GM11168 (cell line): ENCODE results near the gene CYLD.

Source experiments
- in situ Hi-C: fragments of 300-500 bp; cut with MboI; formaldehyde crosslinking; loops from one replicate; pipeline ENCODE4 v1.12.0; 2022; ENCODE audit warnings: low sequenced_read_pairs; ENCODE audit not compliant: unreplicated experiment

CYLD gene

GRCh38 chr16:50774960-50775359 is 33.1 kb downstream of the CYLD start:
- in situ Hi-C loops, result no loop called here

GRCh38 chr16:50776037-50776436 is 34.2 kb downstream of the CYLD start:
- in situ Hi-C loops, result no loop called here

GRCh38 chr16:50778284-50779163 is 36.6 kb downstream of the CYLD start:
- in situ Hi-C loops, result no loop called here

DNA sequence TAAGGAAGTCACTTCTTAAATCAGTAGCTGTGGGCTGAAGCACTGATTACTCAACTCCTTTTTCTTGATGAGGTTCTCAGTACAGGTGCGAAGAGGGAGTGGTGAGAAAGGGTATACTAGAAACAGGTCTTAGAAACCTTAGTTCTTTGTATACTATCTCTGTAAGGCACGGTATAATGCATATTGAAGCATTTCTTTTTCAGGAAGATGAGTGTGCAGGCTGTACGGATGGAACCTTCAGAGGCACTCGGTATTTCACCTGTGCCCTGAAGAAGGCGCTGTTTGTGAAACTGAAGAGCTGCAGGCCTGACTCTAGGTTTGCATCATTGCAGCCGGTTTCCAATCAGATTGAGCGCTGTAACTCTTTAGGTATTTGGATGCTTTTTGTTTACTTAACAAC is 39.2 kb downstream of the CYLD start:
- in situ Hi-C loops, result no loop called here

GRCh38 chr16:50781518-50781917 is 39.6 kb downstream of the CYLD start:
- in situ Hi-C loops, result no loop called here

DNA sequence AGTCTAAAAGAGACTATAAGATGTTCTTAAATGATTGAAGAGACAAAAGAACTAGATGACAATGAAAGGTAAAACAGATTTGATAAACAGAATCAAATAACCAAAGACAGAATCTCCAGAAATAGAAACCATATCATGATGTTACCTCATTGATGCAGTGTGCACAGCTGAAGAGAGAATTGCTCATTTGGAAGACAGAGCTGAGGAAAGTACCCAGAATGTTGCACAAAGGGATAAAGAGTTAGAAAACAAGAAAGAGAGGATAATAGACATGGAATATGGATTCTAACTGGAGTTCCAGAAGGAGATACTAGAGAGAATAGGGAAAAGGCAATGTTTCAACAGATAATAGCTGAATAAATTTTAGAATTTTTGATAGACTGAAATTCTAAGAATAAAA is 47.9 kb downstream of the CYLD start:
- in situ Hi-C loops, result no loop called here

GRCh38 chr16:50791522-50791921 is 49.6 kb downstream of the CYLD start:
- in situ Hi-C loops, result no loop called here

DNA sequence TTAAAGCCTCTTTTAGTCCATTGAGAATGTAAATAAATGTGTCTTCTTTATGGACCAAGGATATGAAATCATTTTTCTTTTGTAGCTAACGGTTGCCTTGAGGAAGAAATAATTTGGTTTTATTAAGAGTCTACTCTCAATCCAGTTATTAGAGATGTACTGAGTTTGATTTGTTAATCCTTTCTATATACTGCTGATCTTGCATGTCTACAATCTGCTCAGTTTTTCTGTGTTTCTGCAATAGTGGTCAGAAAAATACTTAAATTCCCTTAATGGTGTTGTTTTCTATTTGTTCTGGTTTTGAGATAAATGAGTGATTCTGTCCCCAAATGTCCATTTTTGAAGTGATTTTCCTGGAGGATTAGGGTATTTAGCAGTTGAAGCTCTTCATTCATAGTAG is 54.9 kb downstream of the CYLD start:
- in situ Hi-C loops, result no loop called here

DNA sequence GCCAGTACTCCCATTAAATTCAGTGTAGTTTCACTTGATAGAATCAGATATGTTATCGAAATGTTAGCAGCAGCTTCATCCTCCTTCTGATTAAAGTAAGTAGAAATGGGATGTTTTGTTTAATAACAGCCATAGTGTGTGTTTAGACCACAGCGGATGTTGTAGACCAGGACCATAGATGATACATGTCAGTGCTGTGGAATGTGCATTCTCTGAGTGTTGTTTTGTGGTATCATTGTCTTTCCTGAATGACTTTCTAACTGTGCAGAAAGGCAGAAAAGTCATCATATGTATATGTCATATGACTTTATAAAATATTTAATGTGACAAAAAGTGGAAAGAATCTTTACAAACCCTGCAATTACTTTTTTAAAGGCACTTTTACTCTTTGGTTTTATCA is 55.6 kb downstream of the CYLD start:
- in situ Hi-C loops, result no loop called here

DNA sequence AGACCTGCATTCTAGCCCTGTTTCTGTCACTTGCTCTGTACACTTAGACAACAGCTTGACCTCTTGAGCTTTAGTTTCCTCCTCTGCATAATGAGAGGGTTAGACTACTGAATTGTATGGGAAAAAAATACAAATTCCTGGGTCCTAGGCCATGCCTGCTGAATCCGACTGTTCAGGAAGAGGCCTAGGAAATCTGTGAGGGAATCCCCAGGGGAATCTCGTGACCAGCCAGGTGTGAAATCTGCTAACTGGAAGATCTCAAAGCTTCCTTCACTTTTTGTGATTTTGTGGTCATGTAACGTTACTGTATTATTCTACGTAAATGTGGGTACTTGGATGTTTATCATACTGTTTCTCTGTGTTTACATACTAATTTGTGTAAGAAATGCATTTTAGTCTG is 58.2 kb downstream of the CYLD start:
- in situ Hi-C loops, result loop anchor here (10.0 kb wide), 1 partner anchor 135 kb away; no protein-coding TSS in a partner anchor

DNA sequence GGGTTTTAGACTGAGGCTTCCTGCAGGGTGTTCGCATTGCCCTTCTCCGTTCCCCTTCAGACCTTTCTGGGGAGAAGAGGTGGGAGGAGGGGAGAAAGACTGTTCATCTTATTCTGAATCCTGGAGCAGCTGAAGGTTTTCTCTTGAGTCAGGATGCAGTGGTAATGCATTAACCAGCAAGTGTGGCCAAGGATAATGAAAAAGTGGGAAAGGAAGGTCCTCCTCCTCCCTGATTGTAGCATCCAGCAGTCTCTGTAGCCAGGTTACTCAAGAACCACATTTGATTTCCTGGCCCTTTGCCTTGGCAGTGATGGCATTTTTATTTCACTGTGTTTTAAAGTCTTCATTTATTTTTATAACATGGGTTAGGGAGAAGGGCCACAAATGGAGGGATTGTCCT is 59.1 kb downstream of the CYLD start:
- in situ Hi-C loops, result loop anchor here (10.0 kb wide), 1 partner anchor 136 kb away; no protein-coding TSS in a partner anchor

DNA sequence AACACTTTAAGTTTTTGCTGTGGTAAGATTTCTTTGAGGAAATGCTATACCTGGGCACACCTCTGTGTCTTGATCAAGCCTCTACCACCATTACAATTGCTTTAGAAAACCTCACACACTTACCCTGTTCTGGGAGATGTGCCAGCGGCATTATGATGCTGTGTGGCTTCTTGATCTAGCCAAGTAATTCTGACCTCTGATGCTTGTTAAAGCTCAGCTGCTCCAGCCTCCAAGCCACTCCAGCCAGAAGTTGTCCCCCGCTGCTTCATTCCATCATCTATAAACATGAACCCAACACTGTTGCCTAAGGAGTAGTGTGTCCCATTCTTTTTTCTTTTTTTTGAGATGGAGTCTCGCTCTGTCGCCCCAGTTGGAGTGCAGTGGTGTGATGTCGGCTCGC is 60.1 kb downstream of the CYLD start:
- in situ Hi-C loops, result loop anchor here (10.0 kb wide), 1 partner anchor 137 kb away; no protein-coding TSS in a partner anchor

GRCh38 chr16:50802961-50803360 is 61.1 kb downstream of the CYLD start:
- in situ Hi-C loops, result loop anchor here (10.0 kb wide), 1 partner anchor 138 kb away; no protein-coding TSS in a partner anchor

- in situ Hi-C loops, result loop anchor here (10.0 kb wide), 1 partner anchor 140 kb away; no protein-coding TSS in a partner anchor
Measured at GRCh38 chr16:50804290-50804907, 62.5 kb downstream of the CYLD start.

DNA sequence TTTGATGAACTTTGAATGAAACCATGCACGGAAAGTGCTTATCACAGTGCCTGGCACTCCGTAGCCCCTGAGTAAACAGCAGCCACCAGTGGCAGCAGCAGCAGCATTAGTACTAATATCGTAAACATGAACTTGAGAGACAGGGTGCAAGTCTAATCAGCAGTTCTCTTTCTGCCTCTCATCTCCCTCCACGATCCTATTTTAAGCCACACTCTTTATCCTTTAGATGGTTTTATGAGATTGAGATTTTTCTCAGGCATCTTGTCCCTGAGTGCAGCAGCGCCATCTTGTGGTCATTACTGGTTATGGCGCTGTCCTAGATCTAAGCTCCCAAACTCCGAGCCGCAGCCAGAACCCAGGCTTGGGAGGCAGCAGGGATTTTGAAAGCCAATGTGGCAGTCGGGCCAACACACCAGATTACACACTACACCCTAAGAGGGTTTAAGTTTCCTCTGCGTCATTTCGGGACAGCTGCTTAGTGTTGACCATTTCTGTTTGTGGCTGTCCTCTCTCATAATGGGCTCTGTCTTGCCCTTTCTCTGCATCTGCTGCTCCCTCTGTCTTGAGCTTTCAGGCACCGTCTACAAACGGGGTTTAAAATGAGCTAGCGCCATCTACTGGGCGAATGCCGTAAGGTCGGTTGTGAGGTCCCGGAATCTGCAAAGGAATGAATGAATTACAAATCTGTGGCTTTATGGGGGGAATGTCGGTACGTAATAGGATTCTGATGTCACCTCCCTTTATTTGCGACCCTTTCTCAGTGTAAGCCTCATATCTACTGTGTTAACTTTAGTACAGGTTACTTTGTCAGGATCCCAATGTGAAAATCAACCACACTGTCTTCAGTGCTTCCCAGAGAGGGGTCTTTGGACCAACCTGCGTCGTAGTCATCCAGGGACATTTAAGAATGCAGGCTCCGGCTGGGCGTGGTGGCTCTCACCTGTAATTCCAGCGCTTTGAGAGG is 64.5 kb downstream of the CYLD start:
- in situ Hi-C loops, result loop anchor here (10.0 kb wide), 1 partner anchor 142 kb away; no protein-coding TSS in a partner anchor

DNA sequence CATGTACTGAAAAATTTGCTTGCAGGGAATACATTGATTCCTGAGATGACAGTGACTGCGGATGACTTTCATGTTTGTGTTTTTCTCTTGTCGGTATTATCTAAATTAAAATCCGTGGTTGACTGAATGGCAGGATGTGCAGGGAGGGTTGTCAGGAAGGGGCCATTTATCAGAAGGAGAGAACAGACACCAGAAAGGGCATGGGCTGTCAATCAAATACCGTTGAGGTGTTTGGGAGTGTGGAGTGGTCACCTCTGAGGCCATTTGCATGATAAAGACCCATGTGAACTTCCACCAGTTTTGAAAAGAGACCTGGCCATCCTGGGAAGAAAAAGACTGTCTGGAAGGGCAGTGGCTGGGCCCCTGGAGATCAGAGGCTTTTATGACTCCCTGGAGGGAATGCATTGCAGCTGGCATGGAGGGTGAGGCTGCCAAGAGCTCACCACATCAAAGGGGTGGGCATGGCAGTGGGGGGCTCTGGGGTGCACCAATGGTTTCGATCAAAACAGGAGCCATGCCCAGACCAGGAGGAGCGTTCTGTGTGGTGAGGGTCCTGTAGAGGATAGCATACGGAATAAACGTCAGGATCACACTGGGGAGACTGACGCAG is 67.1 kb downstream of the CYLD start:
- in situ Hi-C loops, result loop anchor here (10.0 kb wide), 1 partner anchor 144 kb away; no protein-coding TSS in a partner anchor

- in situ Hi-C loops, result loop anchor here (10.0 kb wide), 1 partner anchor 145 kb away; no protein-coding TSS in a partner anchor
Measured at GRCh38 chr16:50809561-50809960, 67.7 kb downstream of the CYLD start.

DNA sequence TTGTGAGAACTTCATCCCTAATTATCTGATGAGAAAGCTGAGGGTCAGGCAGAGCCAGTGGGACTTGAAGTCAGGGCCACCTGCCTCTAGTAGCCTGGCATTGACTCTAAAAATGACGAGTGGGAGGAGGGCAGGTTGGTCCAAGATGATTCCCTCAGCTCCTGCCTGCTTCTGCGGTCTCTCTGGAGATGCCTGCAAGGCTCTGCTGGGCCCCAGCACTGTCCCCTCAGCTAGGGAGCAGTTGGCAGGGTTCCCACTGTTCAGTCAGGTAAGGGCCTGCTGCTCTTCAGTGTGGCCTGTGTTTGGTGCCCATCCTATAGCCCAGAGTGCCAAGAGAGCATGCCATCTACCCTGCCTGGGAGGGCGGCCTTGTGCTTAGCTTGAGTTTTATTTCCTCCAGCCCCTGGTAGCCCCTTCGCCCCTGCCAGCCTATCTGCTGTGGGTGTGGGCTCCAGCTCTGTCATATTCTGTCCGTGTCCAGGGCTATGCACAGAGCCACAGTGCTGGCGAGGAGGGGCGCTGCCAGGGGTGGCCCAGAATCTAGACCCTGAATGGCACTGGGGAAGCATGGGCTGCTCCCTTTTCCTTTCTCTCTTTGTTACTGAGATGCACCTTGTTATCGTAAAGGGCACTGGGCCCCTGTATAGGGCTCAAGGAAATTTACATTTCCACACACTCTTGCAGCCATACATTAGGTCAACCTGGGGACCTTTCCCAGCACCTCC is 68.5 kb downstream of the CYLD start:
- in situ Hi-C loops, result no loop called here

- in situ Hi-C loops, result no loop called here
Measured at GRCh38 chr16:50812046-50812445, 70.2 kb downstream of the CYLD start.
